HepG2 (cell line): ENCODE data around the gene MAP3K2. TPM values are rescaled to one million over a fixed set of nuclear protein-coding genes. Genes with fewer than 3 reads are reported as not detected.
A peak's percentile ranks its signal among the peaks of the same experiment; 100 is the strongest.

Experiments used
- BORCS8-MEF2B ChIP-seq: sonication (generic); formaldehyde crosslinking; IDR thresholded peaks from 2 replicates; pipeline ENCODE4 v1.8.0; 2022; ENCODE audit warnings: mild to moderate bottlenecking, missing genetic modification reagents
- CHCHD3 ChIP-seq: sonication (generic); formaldehyde crosslinking; IDR thresholded peaks from 2 replicates; pipeline ENCODE4 v1.8.0; 2022; ENCODE audit warnings: mild to moderate bottlenecking, missing genetic modification reagents, moderate library complexity
- E2F5 ChIP-seq: sonication (generic); formaldehyde crosslinking; conservative IDR thresholded peaks from 2 replicates; pipeline ENCODE4 v1.4.0; 2020; ENCODE audit warnings: missing genetic modification reagents
- ELF4 ChIP-seq: sonication (generic); formaldehyde crosslinking; IDR thresholded peaks from 2 replicates; pipeline ENCODE4 v1.5.0; 2020; ENCODE audit warnings: missing genetic modification reagents, mild to moderate bottlenecking, moderate library complexity, borderline replicate concordance
- FOXK2 ChIP-seq: fragments of 450-650 bp; IDR thresholded peaks from 2 replicates; pipeline ENCODE4 v1.6.1; 2016
- GATAD1 ChIP-seq: IDR thresholded peaks from 2 replicates; pipeline ENCODE4 v1.6.1; 2016; ENCODE audit warnings: missing genetic modification reagents, missing compliant biosample characterization
- HOXD1 ChIP-seq: sonication (generic); formaldehyde crosslinking; IDR thresholded peaks from 2 replicates; pipeline ENCODE4 v1.5.0; 2020; ENCODE audit warnings: missing genetic modification reagents
- KLF13 ChIP-seq: sonication (generic); formaldehyde crosslinking; IDR thresholded peaks from 2 replicates; pipeline ENCODE4 v1.4.0; 2020; ENCODE audit warnings: mild to moderate bottlenecking, missing genetic modification reagents
- NAIF1 ChIP-seq: sonication (generic); formaldehyde crosslinking; IDR thresholded peaks from 2 replicates; pipeline ENCODE4 v1.5.0; 2020; ENCODE audit warnings: mild to moderate bottlenecking, missing genetic modification reagents, borderline replicate concordance
- RBFOX2 ChIP-seq: fragments of 200-400 bp; formaldehyde crosslinking; IDR thresholded peaks from 2 replicates; pipeline ENCODE4 v1.6.1; 2017; ENCODE audit warnings: low read depth, mild to moderate bottlenecking, low read length
- SCMH1 ChIP-seq: sonication (generic); formaldehyde crosslinking; IDR thresholded peaks from 2 replicates; pipeline ENCODE4 v1.9.0; 2021; ENCODE audit warnings: missing genetic modification reagents, mild to moderate bottlenecking, borderline replicate concordance
- TEAD2 ChIP-seq: sonication (generic); formaldehyde crosslinking; IDR thresholded peaks from 2 replicates; pipeline ENCODE4 v1.9.0; 2021; ENCODE audit warnings: missing genetic modification reagents
- TSC22D2 ChIP-seq: sonication (generic); formaldehyde crosslinking; IDR thresholded peaks from 2 replicates; pipeline ENCODE4 v1.5.1; 2020; ENCODE audit warnings: missing genetic modification reagents, mild to moderate bottlenecking, borderline replicate concordance
- U2AF2 ChIP-seq: fragments of 200-400 bp; formaldehyde crosslinking; IDR thresholded peaks from 2 replicates; pipeline ENCODE4 v1.6.1; 2017; ENCODE audit warnings: low read depth, mild to moderate bottlenecking, low read length
- ZBTB42 ChIP-seq: sonication (generic); formaldehyde crosslinking; IDR thresholded peaks from 2 replicates; pipeline ENCODE4 v1.5.0; 2020; ENCODE audit warnings: mild to moderate bottlenecking, missing genetic modification reagents
- ZBTB7B ChIP-seq: sonication (generic); formaldehyde crosslinking; IDR thresholded peaks from 2 replicates; pipeline ENCODE4 v1.4.0; 2020; ENCODE audit warnings: missing genetic modification reagents
- ZNF260 ChIP-seq: sonication (generic); formaldehyde crosslinking; IDR thresholded peaks from 2 replicates; pipeline ENCODE4 v1.4.0; 2020; ENCODE audit warnings: missing genetic modification reagents, low read depth, mild to moderate bottlenecking, borderline replicate concordance
- ZNF274 ChIP-seq: sonication (generic); formaldehyde crosslinking; IDR thresholded peaks from 2 replicates; pipeline ENCODE4 v1.5.1; 2020; ENCODE audit warnings: mild to moderate bottlenecking, missing genetic modification reagents
- ZNF335 ChIP-seq: sonication (generic); formaldehyde crosslinking; IDR thresholded peaks from 2 replicates; pipeline ENCODE4 v1.4.0; 2020; ENCODE audit warnings: missing genetic modification reagents
- ZNF367 ChIP-seq: sonication (generic); formaldehyde crosslinking; IDR thresholded peaks from 2 replicates; pipeline ENCODE4 v1.4.0; 2020; ENCODE audit warnings: missing genetic modification reagents, borderline replicate concordance
- ZNF660 ChIP-seq: sonication (generic); formaldehyde crosslinking; IDR thresholded peaks from 2 replicates; pipeline ENCODE4 v1.5.1; 2020; ENCODE audit warnings: mild to moderate bottlenecking, low read depth, missing genetic modification reagents, borderline replicate concordance
- ZNF713 ChIP-seq: sonication (generic); formaldehyde crosslinking; IDR thresholded peaks from 2 replicates; pipeline ENCODE4 v1.4.0; 2020; ENCODE audit warnings: mild to moderate bottlenecking, missing genetic modification reagents
- ZSCAN12 ChIP-seq: sonication (generic); formaldehyde crosslinking; IDR thresholded peaks from 2 replicates; pipeline ENCODE4 v1.9.0; 2021; ENCODE audit warnings: mild to moderate bottlenecking, missing genetic modification reagents
- polyA plus RNA-seq, 8 experiments: library from polyadenylated mRNA; depleted of rRNA in 3 of 8; stranded (reverse) in 7 of 8; unstranded in 1 of 8; fragments of >200 nt; fragmentation: Illumina TruSeq in 4 of 8; extraction: Trizol in 4 of 8; gene quantifications; 2 replicates each; pipeline versions ENCODE4 v1.2.1 to v1.2.3, GENCODE V29; 2011 to 2016; ENCODE audit warnings: low read depth in 4 of 8, missing spikeins in 1 of 8, mixed read lengths in 1 of 8; ENCODE audit not compliant: insufficient read depth in 1 of 8
- total RNA-seq, 5 experiments: library from RNA; depleted of rRNA; stranded (reverse); fragments of >200 nt; fragmentation: Illumina TruSeq; extraction: Trizol; gene quantifications; 2 replicates each; pipeline ENCODE4 v1.2.3, GENCODE V29; 2016; ENCODE audit warnings: low read depth in 1 of 5
- TF ChIP-seq, protein P1 (sequence below): sonication (generic); formaldehyde crosslinking; conservative IDR thresholded peaks from 2 replicates; pipeline ENCODE4 v1.8.0; 2022; ENCODE audit warnings: missing genetic modification reagents
- TF ChIP-seq, protein P2 (sequence below): sonication (generic); formaldehyde crosslinking; IDR thresholded peaks from 2 replicates; pipeline ENCODE4 v1.5.1; 2020; ENCODE audit warnings: missing genetic modification reagents, mild to moderate bottlenecking, borderline replicate concordance
- TF ChIP-seq, protein P3 (sequence below): sonication (generic); formaldehyde crosslinking; IDR thresholded peaks from 2 replicates; pipeline ENCODE4 v1.5.0; 2020; ENCODE audit warnings: missing genetic modification reagents

Gene MAP3K2
- total and polyA plus RNA-seq, 2 of the 13 experiments (the other 11 are each of a cell fraction or from before 2014, with no cell fraction given): 12.2 to 37.2 TPM

GRCh38 chr2:127414638-127415592 lies 27.1 kb upstream of the MAP3K2 start (continued):
- TF ChIP-seq ZNF260 (CRISPR knock-in tag) (no peak), ZNF367 (CRISPR knock-in tag) (no peak), ELF4 (CRISPR knock-in tag) (no peak), ZNF274 (CRISPR knock-in tag) (no peak), BORCS8-MEF2B (peak; percentile 83), E2F5 (CRISPR knock-in tag) (no peak), ZNF660 (no peak), U2AF2 (no peak), FOXK2 (no peak), ZBTB42 (no peak), SCMH1 (CRISPR knock-in tag) (no peak), ZSCAN12 (CRISPR knock-in tag) (no peak), GATAD1 (CRISPR knock-in tag) (no peak; the same call in 1 of the 2 replicates), RBFOX2 (no peak), ZNF335 (CRISPR knock-in tag) (no peak), KLF13 (CRISPR knock-in tag) (no peak), NAIF1 (CRISPR knock-in tag) (no peak), CHCHD3 (CRISPR knock-in tag) (no peak), HOXD1 (CRISPR knock-in tag) (no peak), ZNF713 (CRISPR knock-in tag) (no peak), TSC22D2 (CRISPR knock-in tag) (0 out of 2 replicates have a peak, but pooled peaks have one; percentile 31), TEAD2 (no peak), ZBTB7B (CRISPR knock-in tag) (peak; percentile 84; the same call in 1 of the 2 replicates)
- TF ChIP-seq, protein P1, sequence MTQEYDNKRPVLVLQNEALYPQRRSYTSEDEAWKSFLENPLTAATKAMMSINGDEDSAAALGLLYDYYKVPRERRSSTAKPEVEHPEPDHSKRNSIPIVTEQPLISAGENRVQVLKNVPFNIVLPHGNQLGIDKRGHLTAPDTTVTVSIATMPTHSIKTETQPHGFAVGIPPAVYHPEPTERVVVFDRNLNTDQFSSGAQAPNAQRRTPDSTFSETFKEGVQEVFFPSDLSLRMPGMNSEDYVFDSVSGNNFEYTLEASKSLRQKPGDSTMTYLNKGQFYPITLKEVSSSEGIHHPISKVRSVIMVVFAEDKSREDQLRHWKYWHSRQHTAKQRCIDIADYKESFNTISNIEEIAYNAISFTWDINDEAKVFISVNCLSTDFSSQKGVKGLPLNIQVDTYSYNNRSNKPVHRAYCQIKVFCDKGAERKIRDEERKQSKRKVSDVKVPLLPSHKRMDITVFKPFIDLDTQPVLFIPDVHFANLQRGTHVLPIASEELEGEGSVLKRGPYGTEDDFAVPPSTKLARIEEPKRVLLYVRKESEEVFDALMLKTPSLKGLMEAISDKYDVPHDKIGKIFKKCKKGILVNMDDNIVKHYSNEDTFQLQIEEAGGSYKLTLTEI (CRISPR knock-in tag): no peak
- TF ChIP-seq, protein P2, sequence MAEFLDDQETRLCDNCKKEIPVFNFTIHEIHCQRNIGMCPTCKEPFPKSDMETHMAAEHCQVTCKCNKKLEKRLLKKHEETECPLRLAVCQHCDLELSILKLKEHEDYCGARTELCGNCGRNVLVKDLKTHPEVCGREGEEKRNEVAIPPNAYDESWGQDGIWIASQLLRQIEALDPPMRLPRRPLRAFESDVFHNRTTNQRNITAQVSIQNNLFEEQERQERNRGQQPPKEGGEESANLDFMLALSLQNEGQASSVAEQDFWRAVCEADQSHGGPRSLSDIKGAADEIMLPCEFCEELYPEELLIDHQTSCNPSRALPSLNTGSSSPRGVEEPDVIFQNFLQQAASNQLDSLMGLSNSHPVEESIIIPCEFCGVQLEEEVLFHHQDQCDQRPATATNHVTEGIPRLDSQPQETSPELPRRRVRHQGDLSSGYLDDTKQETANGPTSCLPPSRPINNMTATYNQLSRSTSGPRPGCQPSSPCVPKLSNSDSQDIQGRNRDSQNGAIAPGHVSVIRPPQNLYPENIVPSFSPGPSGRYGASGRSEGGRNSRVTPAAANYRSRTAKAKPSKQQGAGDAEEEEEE (CRISPR knock-in tag): no peak
- TF ChIP-seq, protein P3, sequence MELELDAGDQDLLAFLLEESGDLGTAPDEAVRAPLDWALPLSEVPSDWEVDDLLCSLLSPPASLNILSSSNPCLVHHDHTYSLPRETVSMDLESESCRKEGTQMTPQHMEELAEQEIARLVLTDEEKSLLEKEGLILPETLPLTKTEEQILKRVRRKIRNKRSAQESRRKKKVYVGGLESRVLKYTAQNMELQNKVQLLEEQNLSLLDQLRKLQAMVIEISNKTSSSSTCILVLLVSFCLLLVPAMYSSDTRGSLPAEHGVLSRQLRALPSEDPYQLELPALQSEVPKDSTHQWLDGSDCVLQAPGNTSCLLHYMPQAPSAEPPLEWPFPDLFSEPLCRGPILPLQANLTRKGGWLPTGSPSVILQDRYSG (CRISPR knock-in tag): no peak
